Lung (tissue), 5 donors: ENCODE measurements around the gene KCTD16. TPM values are rescaled to one million over a fixed set of nuclear protein-coding genes. Genes with fewer than 3 reads are reported as not detected.

Experiments
- polyA plus RNA-seq, 2 donors: library from polyadenylated mRNA; stranded (reverse); fragments of 200-250 nt; gene quantifications; one replicate each; pipeline ENCODE4 v1.2.1, GENCODE V29; 2013
- small RNA-seq: library from RNA; depleted of rRNA; stranded (forward); fragments of <200 nt; gene quantifications from one replicate; pipeline ENCODE3, GENCODE V24; 2014; ENCODE audit warnings: low replicate concordance
- total RNA-seq, 2 donors: library from RNA; depleted of rRNA in 1 of 2; stranded (reverse); fragments of >200 nt in 1 of 2; gene quantifications; one replicate each; pipeline ENCODE4 v1.2.1, GENCODE V29; 2014 to 2021
- donor health status: Bipolar disorder and iron deficiency.
- donor health status: healthy.
- donor health status: DM: yes; HTN: yes; CAD: no.

KCTD16 gene
- total and polyA plus RNA-seq, 4 donors, result 0.07 to 0.63 (median 0.27) TPM

Small RNA genes within 50 kb of the gene (small RNA-seq; reads per million reads assigned to genes)
- gene CKS1BP5 (not detected), gene RN7SL87P (not detected)

Other genes starting within 250 kb of the KCTD16 start
- 10 to 100 TPM; 43.2 to 51.9 TPM for gene YIPF5, start 214 bp upstream of the KCTD16 start, total RNA-seq
- gene YIPF5, start 214 bp upstream of the KCTD16 start, polyA plus RNA-seq, result 10 to 100 TPM; 10.6 to 24.9 TPM